Measurements from ENCODE around the gene CARNS1. TPM values are rescaled to one million over a fixed set of nuclear protein-coding genes. Genes with fewer than 3 reads are reported as not detected.
A peak's percentile ranks its signal among the peaks of the same experiment; 100 is the strongest.

The CARNS1 gene
- total and polyA plus RNA-seq, 9 donors = 29.2 to 80.7 (median 56.4) TPM

GRCh38 chr11:67376063-67376820 lies 39.2 kb upstream of the CARNS1 start:
- Histone ChIP-seq H3K27ac (ENCODE audit: low read length) (no peak overlapping the region), H3K9me3 (replicated peaks; ENCODE audit: control insufficient read depth, low read depth, low read length) (no peaks in the 10 kb centered on the region), H3K4me3 (ENCODE audit: low read length) (no peak overlapping the region), H3K36me3 (ENCODE audit: control insufficient read depth, insufficient read depth, low read length) (no peaks in the 10 kb centered on the region), H3K4me1 (ENCODE audit: control insufficient read depth, insufficient read depth, low read length) (peaks cover 28% of the 10 kb centered on the region), H3K27me3 (ENCODE audit: control insufficient read depth, insufficient read depth, low read length) (peaks cover 47% of the 10 kb centered on the region)
- 31% methylated on average over 6 of the region's 7 CpGs for WGBS (ENCODE audit: insufficient coverage)
- no peak for DNase-seq

DNA sequence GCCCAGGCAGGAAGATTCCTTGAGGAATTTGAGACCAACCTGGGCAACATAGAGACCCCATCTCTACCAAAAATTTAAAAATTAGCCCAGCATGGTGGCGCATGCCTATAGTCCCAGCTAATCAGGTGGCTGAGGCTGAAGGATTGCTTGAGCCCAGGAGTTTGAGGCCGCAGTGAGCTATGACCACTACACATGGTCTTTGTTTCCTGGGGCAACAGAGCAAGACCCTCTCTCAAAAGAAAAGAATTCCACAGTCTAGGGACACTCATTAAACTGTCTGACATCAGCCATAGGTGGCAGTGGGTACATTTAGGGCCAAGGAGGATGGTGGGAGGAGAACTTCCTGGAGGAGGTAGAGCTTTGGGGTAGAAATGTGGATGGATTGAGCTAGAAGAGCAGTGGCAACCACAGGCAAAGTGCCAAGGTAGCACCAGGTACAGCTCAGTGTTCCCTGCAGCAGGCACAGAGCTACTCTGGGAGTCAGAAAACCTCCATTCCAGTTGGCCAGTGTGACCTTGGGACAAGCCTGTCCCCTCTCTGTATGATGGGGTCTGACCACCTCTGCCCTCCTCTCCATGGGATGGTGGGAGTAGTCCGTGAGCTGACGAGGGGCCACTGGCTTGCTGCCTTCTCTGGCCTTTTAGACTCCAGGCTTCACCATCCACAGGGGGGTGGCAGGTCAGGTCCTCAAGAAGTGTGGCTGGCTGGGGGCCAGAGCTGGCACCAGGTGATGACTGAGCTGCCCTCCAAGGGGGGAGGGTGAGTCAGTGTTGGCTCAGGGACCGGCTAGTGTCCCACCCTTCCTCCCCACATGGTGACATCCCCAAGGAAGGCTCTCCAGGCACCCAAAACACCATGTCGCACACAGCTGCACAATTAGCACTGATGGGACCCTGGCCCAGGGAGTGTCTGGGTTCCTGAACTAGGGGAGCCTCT lies 38.3 kb upstream of the CARNS1 start:
- H3K9me3 ChIP-seq (replicated peaks; ENCODE audit: control insufficient read depth, low read depth, low read length) = no peaks in the 10 kb centered on the region
- H3K27me3 ChIP-seq (ENCODE audit: control insufficient read depth, insufficient read depth, low read length) = peaks cover 45% of the 10 kb centered on the region
- peaks cover 19% of the 10 kb centered on the region for H3K4me1 ChIP-seq (ENCODE audit: control insufficient read depth, insufficient read depth, low read length)
- no CpG with 5 or more reads among the region's 6 CpGs for WGBS (ENCODE audit: insufficient coverage)
- no peak for DNase-seq
- H3K27ac ChIP-seq (ENCODE audit: low read length) = no peak overlapping the region
- H3K36me3 ChIP-seq (ENCODE audit: control insufficient read depth, insufficient read depth, low read length) = no peaks in the 10 kb centered on the region
- H3K4me3 ChIP-seq (ENCODE audit: low read length) = no peak overlapping the region

DNA sequence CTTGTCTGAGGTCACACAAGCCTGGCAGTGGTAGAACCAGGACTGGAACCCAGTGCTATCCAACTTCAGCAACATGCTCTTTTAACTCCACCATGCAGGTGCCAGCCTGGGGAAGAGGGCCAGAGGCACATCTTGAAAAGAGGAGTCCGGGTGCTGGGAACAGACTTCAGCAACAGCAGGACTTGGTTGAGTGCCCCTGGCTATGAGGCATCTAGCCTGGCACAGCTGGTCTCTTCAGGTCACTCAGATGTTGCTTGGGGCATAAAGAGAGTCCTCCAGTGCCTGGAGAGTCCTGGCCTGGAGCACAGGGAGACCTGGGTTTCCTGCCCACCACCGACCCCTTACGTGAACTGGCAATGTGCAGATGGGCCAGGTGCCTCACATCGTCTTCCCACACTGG lies 36.9 kb upstream of the CARNS1 start:
- Histone ChIP-seq H3K36me3 (ENCODE audit: control insufficient read depth, insufficient read depth, low read length) (no peaks in the 10 kb centered on the region), H3K27ac (ENCODE audit: low read length) (no peak overlapping the region), H3K4me1 (ENCODE audit: control insufficient read depth, insufficient read depth, low read length) (peaks cover 18% of the 10 kb centered on the region), H3K9me3 (replicated peaks; ENCODE audit: control insufficient read depth, low read depth, low read length) (no peaks in the 10 kb centered on the region), H3K27me3 (ENCODE audit: control insufficient read depth, insufficient read depth, low read length) (peaks cover 48% of the 10 kb centered on the region), H3K4me3 (ENCODE audit: low read length) (no peak overlapping the region)
- DNase-seq = no peak
- 66% methylated on average over 4 of the region's 4 CpGs for WGBS (ENCODE audit: insufficient coverage)

DNA sequence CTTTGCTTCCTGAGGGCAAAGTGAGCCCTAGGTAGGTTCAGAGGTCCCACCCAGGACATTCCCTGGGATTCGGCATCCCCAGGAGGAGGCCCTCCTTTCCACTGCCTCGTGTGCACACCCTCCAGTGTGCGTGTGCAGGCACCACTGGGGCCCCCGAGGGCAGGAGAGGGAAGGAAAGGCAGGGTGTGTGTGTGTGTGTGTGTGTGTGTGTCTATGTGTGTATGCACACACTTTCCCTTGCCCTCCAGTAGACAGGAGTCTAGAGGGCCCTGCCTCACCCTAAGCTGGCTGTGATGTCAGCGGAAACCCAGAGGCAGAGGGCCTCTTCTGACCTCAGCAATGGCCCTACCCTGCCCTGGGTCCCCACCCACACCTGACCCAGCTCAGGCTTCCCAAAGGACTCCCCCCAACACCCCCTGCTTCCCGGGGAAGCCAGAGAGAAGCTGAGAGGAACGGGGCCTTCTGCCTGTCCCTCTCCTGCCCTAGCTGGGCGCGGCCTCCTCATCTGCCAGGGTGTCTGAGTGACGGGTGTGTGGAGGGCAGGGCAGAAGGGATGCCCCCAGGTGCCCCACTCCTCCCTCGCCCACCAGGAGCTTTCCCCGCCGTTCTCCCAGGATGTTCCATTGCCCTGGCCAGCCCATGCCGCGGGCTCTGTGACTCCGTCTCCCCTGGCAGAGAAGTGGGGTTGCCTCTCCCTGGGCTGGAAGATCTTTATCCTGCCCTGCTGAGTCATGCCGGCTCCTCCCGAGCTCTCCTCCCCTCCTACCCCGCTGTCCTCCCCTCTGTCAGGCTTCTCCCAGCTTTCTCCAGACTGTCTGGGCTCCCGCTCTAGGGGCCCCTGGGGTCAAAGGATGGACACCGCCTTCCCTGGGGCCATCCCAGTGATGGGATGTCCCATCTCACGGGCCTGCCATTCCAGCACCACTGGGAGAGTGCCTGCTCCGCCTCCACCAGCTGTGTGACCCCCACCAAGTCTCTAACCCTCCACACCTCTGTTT lies 36.1 kb upstream of the CARNS1 start:
- Histone ChIP-seq H3K9me3 (replicated peaks; ENCODE audit: control insufficient read depth, low read depth, low read length) (no peaks in the 10 kb centered on the region), H3K36me3 (ENCODE audit: control insufficient read depth, insufficient read depth, low read length) (no peaks in the 10 kb centered on the region), H3K4me3 (ENCODE audit: low read length) (no peak overlapping the region), H3K27me3 (ENCODE audit: control insufficient read depth, insufficient read depth, low read length) (peaks cover 42% of the 10 kb centered on the region), H3K27ac (ENCODE audit: low read length) (no peak overlapping the region), H3K4me1 (ENCODE audit: control insufficient read depth, insufficient read depth, low read length) (peaks cover 10% of the 10 kb centered on the region)
- no peak for DNase-seq
- 69% methylated on average over 12 of the region's 23 CpGs for WGBS (ENCODE audit: insufficient coverage)

DNA sequence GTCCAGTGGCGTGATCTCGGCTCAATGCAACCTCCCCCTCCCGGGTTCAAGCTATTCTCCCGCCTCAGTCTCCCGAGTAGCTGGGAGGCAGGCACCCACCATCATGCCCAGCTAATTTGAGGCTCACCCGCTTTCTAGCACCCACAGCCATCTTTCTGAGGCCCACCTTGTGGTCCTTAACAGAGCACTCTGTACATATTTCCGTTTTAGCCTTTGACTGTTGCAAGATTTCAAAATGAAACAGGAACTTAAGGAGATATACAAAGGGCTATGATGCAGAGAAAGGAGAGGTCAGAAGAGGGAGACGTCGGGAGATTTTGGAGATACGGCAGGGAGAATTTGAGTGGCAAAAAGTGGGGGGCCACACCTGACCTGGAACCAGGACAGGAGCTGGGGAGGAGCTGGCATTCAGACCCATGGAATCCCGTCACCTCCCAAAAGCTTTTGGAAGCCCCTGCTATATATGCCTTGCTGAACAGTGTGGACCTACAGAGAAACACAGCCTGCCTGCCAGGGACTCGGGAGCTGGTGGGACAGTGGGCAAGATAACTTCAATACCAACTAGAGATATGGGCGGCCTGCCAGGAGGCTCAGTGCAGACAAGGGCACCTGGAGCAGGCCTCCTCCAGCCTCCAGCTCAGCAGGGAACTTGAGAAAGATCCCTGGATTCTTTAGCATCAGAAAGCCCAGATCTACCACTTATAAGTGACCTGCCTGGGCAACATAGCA lies 34.1 kb upstream of the CARNS1 start:
- 75% methylated on average over 7 of the region's 13 CpGs for WGBS (ENCODE audit: insufficient coverage)
- Histone ChIP-seq H3K4me3 (ENCODE audit: low read length) (no peak overlapping the region), H3K9me3 (replicated peaks; ENCODE audit: control insufficient read depth, low read depth, low read length) (no peaks in the 10 kb centered on the region), H3K27ac (ENCODE audit: low read length) (no peak overlapping the region), H3K36me3 (ENCODE audit: control insufficient read depth, insufficient read depth, low read length) (no peaks in the 10 kb centered on the region), H3K27me3 (ENCODE audit: control insufficient read depth, insufficient read depth, low read length) (peaks cover 27% of the 10 kb centered on the region), H3K4me1 (ENCODE audit: control insufficient read depth, insufficient read depth, low read length) (peaks cover 4% of the 10 kb centered on the region)
- DNase-seq = peak; percentile 25

- H3K4me3 ChIP-seq (ENCODE audit: low read length) = no peak overlapping the region
- no peaks in the 10 kb centered on the region for H3K9me3 ChIP-seq (replicated peaks; ENCODE audit: control insufficient read depth, low read depth, low read length)
- WGBS (ENCODE audit: insufficient coverage) = 45% methylated on average over 7 of the region's 16 CpGs
- peaks cover 4% of the 10 kb centered on the region for H3K4me1 ChIP-seq (ENCODE audit: control insufficient read depth, insufficient read depth, low read length)
- no peak overlapping the region for H3K27ac ChIP-seq (ENCODE audit: low read length)
- no peaks in the 10 kb centered on the region for H3K36me3 ChIP-seq (ENCODE audit: control insufficient read depth, insufficient read depth, low read length)
- peak; percentile 82 for DNase-seq
- peaks cover 16% of the 10 kb centered on the region for H3K27me3 ChIP-seq (ENCODE audit: control insufficient read depth, insufficient read depth, low read length)
Measured at GRCh38 chr11:67382276-67383136, 33.0 kb upstream of the CARNS1 start.

- Histone ChIP-seq H3K4me1 (ENCODE audit: control insufficient read depth, insufficient read depth, low read length) (peaks cover 4% of the 10 kb centered on the region), H3K4me3 (ENCODE audit: low read length) (no peak overlapping the region), H3K9me3 (replicated peaks; ENCODE audit: control insufficient read depth, low read depth, low read length) (no peaks in the 10 kb centered on the region), H3K27ac (ENCODE audit: low read length) (no peak overlapping the region), H3K27me3 (ENCODE audit: control insufficient read depth, insufficient read depth, low read length) (peaks cover 12% of the 10 kb centered on the region), H3K36me3 (ENCODE audit: control insufficient read depth, insufficient read depth, low read length) (no peaks in the 10 kb centered on the region)
- 90% methylated on average over 2 of the region's 3 CpGs for WGBS (ENCODE audit: insufficient coverage)
- DNase-seq = no peak
Measured at GRCh38 chr11:67384851-67385366, 30.6 kb upstream of the CARNS1 start.

DNA sequence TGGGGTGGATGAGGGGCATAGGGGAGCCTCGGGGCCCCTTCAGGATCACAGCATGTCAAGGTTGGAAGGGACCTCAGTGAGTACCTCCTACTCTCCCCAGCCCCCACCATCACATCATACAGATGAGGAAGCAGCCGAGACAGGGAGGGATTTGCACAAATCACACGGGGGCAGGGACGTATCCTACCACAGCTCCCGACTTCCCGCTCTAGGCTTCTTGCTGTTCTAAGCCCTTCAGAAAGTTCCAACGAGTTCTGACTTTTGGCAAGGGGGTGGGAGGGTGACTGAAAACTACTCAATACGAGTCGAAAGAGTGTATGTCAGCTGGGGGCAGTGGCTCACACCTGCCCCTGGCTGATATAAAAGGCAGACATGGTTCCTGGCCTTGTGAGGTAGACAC lies 28.4 kb upstream of the CARNS1 start:
- H3K27ac ChIP-seq (ENCODE audit: low read length) = no peak overlapping the region
- WGBS (ENCODE audit: insufficient coverage) = 7% methylated on average over 3 of the region's 9 CpGs
- peaks cover 13% of the 10 kb centered on the region for H3K4me1 ChIP-seq (ENCODE audit: control insufficient read depth, insufficient read depth, low read length)
- H3K4me3 ChIP-seq (ENCODE audit: low read length) = no peak overlapping the region
- H3K36me3 ChIP-seq (ENCODE audit: control insufficient read depth, insufficient read depth, low read length) = no peaks in the 10 kb centered on the region
- H3K27me3 ChIP-seq (ENCODE audit: control insufficient read depth, insufficient read depth, low read length) = peaks cover 7% of the 10 kb centered on the region
- H3K9me3 ChIP-seq (replicated peaks; ENCODE audit: control insufficient read depth, low read depth, low read length) = no peaks in the 10 kb centered on the region
- no peak for DNase-seq
